ENCODE data around the gene CLBA1.

GRCh38 chr14:105010891-105011291, 25.3 kb downstream of the CLBA1 start:
- TF ChIP-seq POLR2A (IDR thresholded peaks at IDR 0.05), result no peak
- no peak for TF ChIP-seq CTCF (IDR thresholded peaks at IDR 0.05)
